HepG2 (cell line): ENCODE results near the gene PDE9A. TPM values are rescaled to one million over a fixed set of nuclear protein-coding genes. Genes with fewer than 3 reads are reported as not detected.
A peak's percentile ranks its signal among the peaks of the same experiment; 100 is the strongest.

Experiments used
- DMTF1 ChIP-seq: sonication (generic); formaldehyde crosslinking; IDR thresholded peaks from 2 replicates; pipeline ENCODE4 v1.4.0; 2020; ENCODE audit warnings: mild to moderate bottlenecking, missing genetic modification reagents
- HMGA1 ChIP-seq: sonication (generic); formaldehyde crosslinking; conservative IDR thresholded peaks from 2 replicates; pipeline ENCODE4 v1.4.0; 2020; ENCODE audit warnings: missing genetic modification reagents
- HOXD1 ChIP-seq: sonication (generic); formaldehyde crosslinking; IDR thresholded peaks from 2 replicates; pipeline ENCODE4 v1.5.0; 2020; ENCODE audit warnings: missing genetic modification reagents
- KAT8 ChIP-seq: IDR thresholded peaks from 2 replicates; pipeline ENCODE4 v1.6.1; 2016; ENCODE audit warnings: missing genetic modification reagents, missing compliant biosample characterization
- PRPF4 ChIP-seq: fragments of 200-400 bp; formaldehyde crosslinking; IDR thresholded peaks from 2 replicates; pipeline ENCODE4 v1.6.1; 2016; ENCODE audit warnings: low read length, low read depth; ENCODE audit not compliant: poor library complexity, severe bottlenecking
- SAFB2 ChIP-seq: sonication (generic); formaldehyde crosslinking; IDR thresholded peaks from 2 replicates; pipeline ENCODE4 v1.5.1; 2020; ENCODE audit warnings: missing genetic modification reagents, low read depth, mild to moderate bottlenecking, borderline replicate concordance
- STAG1 ChIP-seq: sonication (generic); formaldehyde crosslinking; IDR thresholded peaks from 2 replicates; pipeline ENCODE4 v1.4.0; 2020; ENCODE audit warnings: missing genetic modification reagents
- TARDBP ChIP-seq: sonication (generic); formaldehyde crosslinking; IDR thresholded peaks from 2 replicates; pipeline ENCODE4 v1.8.0; 2022; ENCODE audit warnings: mild to moderate bottlenecking, missing genetic modification reagents
- TSC22D2 ChIP-seq: sonication (generic); formaldehyde crosslinking; IDR thresholded peaks from 2 replicates; pipeline ENCODE4 v1.5.1; 2020; ENCODE audit warnings: missing genetic modification reagents, mild to moderate bottlenecking, borderline replicate concordance
- YEATS2 ChIP-seq: sonication (generic); formaldehyde crosslinking; IDR thresholded peaks from 2 replicates; pipeline ENCODE4 v1.4.0; 2020; ENCODE audit warnings: missing genetic modification reagents, borderline replicate concordance
- ZBTB7B ChIP-seq: sonication (generic); formaldehyde crosslinking; IDR thresholded peaks from 2 replicates; pipeline ENCODE4 v1.4.0; 2020; ENCODE audit warnings: missing genetic modification reagents
- ZC3H13 ChIP-seq: sonication (generic); formaldehyde crosslinking; IDR thresholded peaks from 2 replicates; pipeline ENCODE4 v1.8.1; 2023; ENCODE audit warnings: mild to moderate bottlenecking, missing genetic modification reagents, moderate library complexity
- ZNF274 ChIP-seq: sonication (generic); formaldehyde crosslinking; IDR thresholded peaks from 2 replicates; pipeline ENCODE4 v1.5.1; 2020; ENCODE audit warnings: mild to moderate bottlenecking, missing genetic modification reagents
- ZNF430 ChIP-seq: sonication (generic); formaldehyde crosslinking; IDR thresholded peaks from 2 replicates; pipeline ENCODE4 v1.9.0; 2021; ENCODE audit warnings: mild to moderate bottlenecking, missing genetic modification reagents
- ZNF558 ChIP-seq: sonication (generic); formaldehyde crosslinking; IDR thresholded peaks from 2 replicates; pipeline ENCODE4 v1.9.0; 2022; ENCODE audit warnings: mild to moderate bottlenecking, missing genetic modification reagents, borderline replicate concordance
- ZNF746 ChIP-seq: sonication (generic); formaldehyde crosslinking; IDR thresholded peaks from 2 replicates; pipeline ENCODE4 v1.8.0; 2022; ENCODE audit warnings: mild to moderate bottlenecking, missing genetic modification reagents
- ZNF768 ChIP-seq: sonication (generic); formaldehyde crosslinking; IDR thresholded peaks from 2 replicates; pipeline ENCODE4 v1.4.0; 2020; ENCODE audit warnings: missing genetic modification reagents
- ZSCAN9 ChIP-seq: IDR thresholded peaks from 2 replicates; pipeline ENCODE4 v1.6.1; 2016; ENCODE audit warnings: borderline replicate concordance
- polyA plus RNA-seq, 8 experiments: library from polyadenylated mRNA; depleted of rRNA in 3 of 8; stranded (reverse) in 7 of 8; unstranded in 1 of 8; fragments of >200 nt; fragmentation: Illumina TruSeq in 4 of 8; extraction: Trizol in 4 of 8; gene quantifications; 2 replicates each; pipeline versions ENCODE4 v1.2.1 to v1.2.3, GENCODE V29; 2011 to 2016; ENCODE audit warnings: low read depth in 4 of 8, missing spikeins in 1 of 8, mixed read lengths in 1 of 8; ENCODE audit not compliant: insufficient read depth in 1 of 8
- total RNA-seq, 5 experiments: library from RNA; depleted of rRNA; stranded (reverse); fragments of >200 nt; fragmentation: Illumina TruSeq; extraction: Trizol; gene quantifications; 2 replicates each; pipeline ENCODE4 v1.2.3, GENCODE V29; 2016; ENCODE audit warnings: low read depth in 1 of 5
- TF ChIP-seq, protein P1 (sequence below): sonication (generic); formaldehyde crosslinking; IDR thresholded peaks from 2 replicates; pipeline ENCODE4 v1.4.0; 2020; ENCODE audit warnings: missing genetic modification reagents; ENCODE audit errors: not compliant biosample characterization
- TF ChIP-seq, protein P2 (sequence below): sonication (generic); formaldehyde crosslinking; IDR thresholded peaks from 2 replicates; pipeline ENCODE4 v1.5.1; 2020; ENCODE audit warnings: missing genetic modification reagents, mild to moderate bottlenecking, borderline replicate concordance
- TF ChIP-seq, protein P3 (sequence below): IDR thresholded peaks from 2 replicates; pipeline ENCODE4 v1.6.1; 2012; ENCODE audit warnings: low read depth, low read length, improper control_type of control experiment
- TF ChIP-seq, protein P4 (sequence below): sonication (generic); formaldehyde crosslinking; IDR thresholded peaks from 2 replicates; pipeline ENCODE4 v1.8.0; 2022; ENCODE audit warnings: mild to moderate bottlenecking, missing genetic modification reagents

PDE9A gene
- total and polyA plus RNA-seq, 2 of the 13 experiments (the other 11 are each of a cell fraction or from before 2014, with no cell fraction given), result 4.6 to 19.7 TPM

DNA sequence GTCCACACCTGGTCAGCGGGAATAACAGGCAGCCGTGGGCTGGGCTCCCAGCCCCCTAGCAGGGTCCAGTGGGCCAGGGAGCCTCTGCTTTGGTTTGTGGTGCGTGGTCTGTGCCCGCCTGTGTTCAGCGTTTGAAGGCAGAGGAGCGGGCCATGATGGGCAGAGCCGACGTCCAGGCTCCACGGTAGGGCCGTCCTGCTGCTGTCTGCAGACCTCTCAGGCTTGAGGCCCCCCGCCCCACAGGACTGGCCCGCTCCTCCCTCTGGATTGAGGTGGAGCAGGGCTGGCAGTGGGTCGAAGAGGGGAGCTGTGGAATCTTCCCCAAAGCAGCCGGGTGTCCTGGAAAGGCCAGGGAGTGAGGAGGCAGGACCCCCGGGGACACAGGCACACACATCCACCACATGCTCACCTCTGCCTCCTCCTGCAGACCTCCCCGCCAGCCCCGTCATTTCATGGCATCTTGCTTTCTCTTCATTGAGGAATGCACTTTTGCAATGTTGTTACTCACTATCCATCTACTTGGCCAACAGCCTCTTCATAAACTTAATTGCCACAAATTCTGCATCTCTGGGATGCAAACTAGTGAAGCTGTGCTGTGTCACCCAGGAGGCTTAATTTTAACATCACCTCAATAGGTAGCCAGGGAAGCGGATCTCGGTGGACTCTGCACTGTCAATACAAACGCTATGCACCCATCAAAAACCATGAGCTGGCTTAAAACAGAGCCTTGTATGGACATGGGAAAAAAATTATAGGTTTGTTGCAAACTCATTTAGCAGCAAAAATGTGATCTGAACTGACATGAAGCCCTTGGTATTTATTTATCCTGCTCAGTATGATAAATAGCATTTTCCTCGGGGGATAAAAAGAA is 85.9 kb downstream of the PDE9A start (continued):
- TF ChIP-seq ZNF768 (CRISPR knock-in tag) (0 out of 2 replicates have a peak, but pooled peaks have one; percentile 12), ZNF746 (CRISPR knock-in tag) (no peak), ZSCAN9 (CRISPR knock-in tag) (no peak), HOXD1 (CRISPR knock-in tag) (no peak), ZBTB7B (CRISPR knock-in tag) (no peak), HMGA1 (CRISPR knock-in tag) (no peak), STAG1 (CRISPR knock-in tag) (no peak), ZNF274 (CRISPR knock-in tag) (no peak), PRPF4 (no peak), TARDBP (CRISPR knock-in tag) (no peak), ZNF430 (CRISPR knock-in tag) (no peak), TSC22D2 (CRISPR knock-in tag) (no peak), ZNF558 (CRISPR knock-in tag) (no peak), ZC3H13 (CRISPR knock-in tag) (no peak), DMTF1 (no peak), SAFB2 (CRISPR knock-in tag) (no peak), YEATS2 (no peak), KAT8 (CRISPR knock-in tag) (no peak)
- TF ChIP-seq, protein P1, sequence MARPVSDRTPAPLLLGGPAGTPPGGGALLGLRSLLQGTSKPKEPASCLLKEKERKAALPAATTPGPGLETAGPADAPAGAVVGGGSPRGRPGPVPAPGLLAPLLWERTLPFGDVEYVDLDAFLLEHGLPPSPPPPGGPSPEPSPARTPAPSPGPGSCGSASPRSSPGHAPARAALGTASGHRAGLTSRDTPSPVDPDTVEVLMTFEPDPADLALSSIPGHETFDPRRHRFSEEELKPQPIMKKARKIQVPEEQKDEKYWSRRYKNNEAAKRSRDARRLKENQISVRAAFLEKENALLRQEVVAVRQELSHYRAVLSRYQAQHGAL (CRISPR knock-in tag), result no peak
- TF ChIP-seq, protein P2, sequence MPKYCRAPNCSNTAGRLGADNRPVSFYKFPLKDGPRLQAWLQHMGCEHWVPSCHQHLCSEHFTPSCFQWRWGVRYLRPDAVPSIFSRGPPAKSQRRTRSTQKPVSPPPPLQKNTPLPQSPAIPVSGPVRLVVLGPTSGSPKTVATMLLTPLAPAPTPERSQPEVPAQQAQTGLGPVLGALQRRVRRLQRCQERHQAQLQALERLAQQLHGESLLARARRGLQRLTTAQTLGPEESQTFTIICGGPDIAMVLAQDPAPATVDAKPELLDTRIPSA (CRISPR knock-in tag), result no peak
- TF ChIP-seq, protein P3, sequence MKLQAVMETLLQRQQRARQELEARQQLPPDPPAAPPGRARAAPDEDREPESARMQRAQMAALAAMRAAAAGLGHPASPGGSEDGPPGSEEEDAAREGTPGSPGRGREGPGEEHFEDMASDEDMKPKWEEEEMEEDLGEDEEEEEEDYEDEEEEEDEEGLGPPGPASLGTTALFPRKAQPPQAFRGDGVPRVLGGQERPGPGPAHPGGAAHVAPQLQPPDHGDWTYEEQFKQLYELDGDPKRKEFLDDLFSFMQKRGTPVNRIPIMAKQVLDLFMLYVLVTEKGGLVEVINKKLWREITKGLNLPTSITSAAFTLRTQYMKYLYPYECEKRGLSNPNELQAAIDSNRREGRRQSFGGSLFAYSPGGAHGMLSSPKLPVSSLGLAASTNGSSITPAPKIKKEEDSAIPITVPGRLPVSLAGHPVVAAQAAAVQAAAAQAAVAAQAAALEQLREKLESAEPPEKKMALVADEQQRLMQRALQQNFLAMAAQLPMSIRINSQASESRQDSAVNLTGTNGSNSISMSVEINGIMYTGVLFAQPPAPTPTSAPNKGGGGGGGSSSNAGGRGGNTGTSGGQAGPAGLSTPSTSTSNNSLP, result 0 out of 2 replicates have a peak, but pooled peaks have one; percentile 9
- TF ChIP-seq, protein P4, sequence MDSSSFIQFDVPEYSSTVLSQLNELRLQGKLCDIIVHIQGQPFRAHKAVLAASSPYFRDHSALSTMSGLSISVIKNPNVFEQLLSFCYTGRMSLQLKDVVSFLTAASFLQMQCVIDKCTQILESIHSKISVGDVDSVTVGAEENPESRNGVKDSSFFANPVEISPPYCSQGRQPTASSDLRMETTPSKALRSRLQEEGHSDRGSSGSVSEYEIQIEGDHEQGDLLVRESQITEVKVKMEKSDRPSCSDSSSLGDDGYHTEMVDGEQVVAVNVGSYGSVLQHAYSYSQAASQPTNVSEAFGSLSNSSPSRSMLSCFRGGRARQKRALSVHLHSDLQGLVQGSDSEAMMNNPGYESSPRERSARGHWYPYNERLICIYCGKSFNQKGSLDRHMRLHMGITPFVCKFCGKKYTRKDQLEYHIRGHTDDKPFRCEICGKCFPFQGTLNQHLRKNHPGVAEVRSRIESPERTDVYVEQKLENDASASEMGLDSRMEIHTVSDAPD (CRISPR knock-in tag), result no peak
